ENCODE results near the gene THOP1.

The THOP1 gene

GRCh38 chr19:2747349-2747748 lies 38.0 kb upstream of the THOP1 start:
- TF ChIP-seq CTCF (conservative IDR thresholded peaks at IDR 0.05; ENCODE audit: control insufficient read depth, insufficient read depth, low read depth, low read length) = no peak
- no peak for DNase-seq (ENCODE audit: low read depth)
- no peak overlapping the region for H3K4me3 ChIP-seq (ENCODE audit: control insufficient read depth, low read depth, low read length)

GRCh38 chr19:2750808-2751437 lies 34.4 kb upstream of the THOP1 start:
- no peak for DNase-seq (ENCODE audit: low read depth)
- no peak for TF ChIP-seq CTCF (conservative IDR thresholded peaks at IDR 0.05; ENCODE audit: control insufficient read depth, insufficient read depth, low read depth, low read length)
- H3K4me3 ChIP-seq (ENCODE audit: control insufficient read depth, low read depth, low read length) = no peak overlapping the region

- H3K4me3 ChIP-seq (ENCODE audit: control insufficient read depth, low read depth, low read length) = no peak overlapping the region
- no peak for TF ChIP-seq CTCF (conservative IDR thresholded peaks at IDR 0.05; ENCODE audit: control insufficient read depth, insufficient read depth, low read depth, low read length)
- no peak for DNase-seq (ENCODE audit: low read depth)
Observed at GRCh38 chr19:2751438-2751830, 33.9 kb upstream of the THOP1 start.

- H3K4me3 ChIP-seq (ENCODE audit: control insufficient read depth, low read depth, low read length) = no peak overlapping the region
- no peak for TF ChIP-seq CTCF (conservative IDR thresholded peaks at IDR 0.05; ENCODE audit: control insufficient read depth, insufficient read depth, low read depth, low read length)
Observed at GRCh38 chr19:2754659-2755447, 30.4 kb upstream of the THOP1 start.

GRCh38 chr19:2755448-2755705 lies 29.9 kb upstream of the THOP1 start:
- DNase-seq (ENCODE audit: low read depth) = no peak
- H3K4me3 ChIP-seq (ENCODE audit: control insufficient read depth, low read depth, low read length) = no peak overlapping the region
- no peak for TF ChIP-seq CTCF (conservative IDR thresholded peaks at IDR 0.05; ENCODE audit: control insufficient read depth, insufficient read depth, low read depth, low read length)

More at GRCh38 chr19:2754659-2755447, 30.4 kb upstream of the THOP1 start:
- DNase-seq (ENCODE audit: low read depth) = no peak

- no peak overlapping the region for H3K4me3 ChIP-seq (ENCODE audit: control insufficient read depth, low read depth, low read length)
- no peak for DNase-seq (ENCODE audit: low read depth)
- no peak for TF ChIP-seq CTCF (conservative IDR thresholded peaks at IDR 0.05; ENCODE audit: control insufficient read depth, insufficient read depth, low read depth, low read length)
Observed at GRCh38 chr19:2755811-2756210, 29.5 kb upstream of the THOP1 start.

Data from fibroblast of mammary gland (primary cell).